ENCODE data around the gene REEP1.

DNA sequence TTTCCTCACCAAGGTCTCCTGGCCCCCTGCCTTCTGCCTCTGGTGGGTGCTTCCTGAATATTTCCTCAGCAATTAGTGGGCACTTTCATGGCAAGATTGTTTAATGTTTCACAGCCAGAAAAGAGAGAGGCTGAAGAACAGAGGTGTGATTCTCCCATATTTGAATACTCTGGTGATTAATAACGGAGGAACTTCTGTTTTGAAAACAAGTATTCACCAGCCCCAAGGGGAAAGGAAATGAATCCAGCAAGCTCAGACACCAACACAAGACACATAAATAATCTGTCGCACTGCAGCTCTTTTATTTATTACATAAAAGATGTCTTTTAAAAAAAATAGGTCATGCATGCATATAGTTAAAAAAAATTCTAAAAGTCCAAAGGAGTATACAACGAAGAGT lies 80.4 kb downstream of the REEP1 start:
- TF ChIP-seq, protein P1, sequence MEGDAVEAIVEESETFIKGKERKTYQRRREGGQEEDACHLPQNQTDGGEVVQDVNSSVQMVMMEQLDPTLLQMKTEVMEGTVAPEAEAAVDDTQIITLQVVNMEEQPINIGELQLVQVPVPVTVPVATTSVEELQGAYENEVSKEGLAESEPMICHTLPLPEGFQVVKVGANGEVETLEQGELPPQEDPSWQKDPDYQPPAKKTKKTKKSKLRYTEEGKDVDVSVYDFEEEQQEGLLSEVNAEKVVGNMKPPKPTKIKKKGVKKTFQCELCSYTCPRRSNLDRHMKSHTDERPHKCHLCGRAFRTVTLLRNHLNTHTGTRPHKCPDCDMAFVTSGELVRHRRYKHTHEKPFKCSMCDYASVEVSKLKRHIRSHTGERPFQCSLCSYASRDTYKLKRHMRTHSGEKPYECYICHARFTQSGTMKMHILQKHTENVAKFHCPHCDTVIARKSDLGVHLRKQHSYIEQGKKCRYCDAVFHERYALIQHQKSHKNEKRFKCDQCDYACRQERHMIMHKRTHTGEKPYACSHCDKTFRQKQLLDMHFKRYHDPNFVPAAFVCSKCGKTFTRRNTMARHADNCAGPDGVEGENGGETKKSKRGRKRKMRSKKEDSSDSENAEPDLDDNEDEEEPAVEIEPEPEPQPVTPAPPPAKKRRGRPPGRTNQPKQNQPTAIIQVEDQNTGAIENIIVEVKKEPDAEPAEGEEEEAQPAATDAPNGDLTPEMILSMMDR (IDR thresholded peaks at IDR 0.05; ENCODE audit: insufficient read depth, low read length, poor library complexity, severe bottlenecking) = no peak
- no peak for TF ChIP-seq EZH2phosphoT487 (conservative IDR thresholded peaks at IDR 0.05; ENCODE audit: low read length)
